Posterior vena cava (tissue), 2 donors: ENCODE data around the gene SYNGAP1. TPM values are rescaled to one million over a fixed set of nuclear protein-coding genes. Genes with fewer than 3 reads are reported as not detected.
"Not testable (repeated sequence)": the region's sequence is repeated elsewhere in the genome, so short reads cannot be mapped to it uniquely, and the experiment has no call there.

Experiments used
- DNase-seq: peaks from one replicate; pipeline ENCODE4 v3.0.0-alpha.2; 2020; ENCODE audit warnings: low spot score
- intact Hi-C, 2 donors: fragments of 100-400 bp; cut with DNase I; formaldehyde crosslinking; loops; one replicate each; pipeline versions ENCODE4 v1.14.1 to v1.14.2; 2022 to 2023
- total RNA-seq, 2 donors: library from RNA; stranded (reverse); fragmentation: NEBNext Ultra II Directional; extraction: Animal tissue kit (Norgen Biotek cat#: 25700); gene quantifications; one replicate each; pipeline ENCODE4 v1.2.1, GENCODE V29; 2021
- donor health status: DM: yes; HTN: yes; CAD: no.
- donor health status: DM: yes; HTN: yes; CAD: no.

The SYNGAP1 gene
- total RNA-seq, 2 donors from 2014 or later: 15.4 to 19.3 TPM

DNA sequence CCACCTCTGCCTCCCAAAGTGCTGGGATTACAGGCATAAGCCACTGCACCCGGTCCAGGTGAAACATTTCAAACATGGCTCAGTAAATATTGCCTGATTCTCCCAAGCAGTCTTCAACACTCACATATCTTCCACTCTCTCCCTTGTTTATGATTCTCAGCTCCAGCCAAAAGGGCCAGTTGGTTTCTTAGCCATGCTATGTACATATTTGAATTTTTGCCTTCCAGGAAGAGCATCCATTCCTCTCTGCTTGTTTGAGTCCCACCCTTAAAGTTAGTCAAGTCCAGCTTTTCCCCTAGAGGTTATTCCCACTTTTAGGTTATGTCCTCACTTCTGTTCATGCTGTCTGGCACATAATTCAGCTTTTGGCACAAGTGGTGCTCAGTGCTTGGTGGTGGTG is 22.3 kb upstream of the SYNGAP1 start:
- DNase-seq: no peak
- intact Hi-C loops: no loop called here

DNA sequence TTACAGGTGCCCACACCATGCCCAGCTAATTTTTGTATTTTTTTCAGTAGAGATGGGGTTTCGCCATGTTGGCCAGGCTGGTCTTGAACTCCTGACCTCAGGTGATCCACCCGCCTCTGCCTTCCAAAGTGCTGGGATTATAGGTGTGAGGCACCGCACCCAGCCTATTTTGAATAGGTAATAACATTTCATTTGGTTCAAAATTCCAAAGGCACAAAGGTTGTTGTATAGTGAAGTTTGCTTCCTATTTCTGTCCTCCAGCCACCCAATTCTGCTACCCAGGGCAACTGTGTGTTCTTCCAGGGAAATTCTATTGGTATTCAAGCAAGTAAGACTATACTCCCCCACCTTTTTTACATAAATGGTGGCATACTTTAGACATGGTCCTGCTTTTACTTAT is 21.3 kb upstream of the SYNGAP1 start:
- DNase-seq, intact Hi-C loops: not testable (repeated sequence)

DNA sequence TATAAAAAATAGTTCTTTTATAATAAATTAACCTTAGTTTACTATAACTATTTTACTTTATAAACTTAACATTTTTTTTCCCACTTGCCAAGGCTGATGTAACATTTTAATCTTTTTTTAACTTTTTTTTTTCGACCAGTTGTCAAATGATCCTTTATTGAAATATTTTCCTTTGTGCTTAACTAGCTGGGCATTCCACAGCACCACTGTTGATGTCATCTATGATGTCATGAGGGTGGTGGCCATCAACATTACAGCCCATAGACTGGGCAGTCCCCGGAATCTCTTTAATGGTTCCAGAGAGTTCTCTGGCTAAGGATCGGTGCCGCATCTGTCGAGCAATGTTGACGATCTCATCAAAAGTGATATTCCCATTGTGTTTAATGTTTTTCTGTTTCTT is 20.0 kb upstream of the SYNGAP1 start:
- DNase-seq, intact Hi-C loops: not testable (repeated sequence)

DNA sequence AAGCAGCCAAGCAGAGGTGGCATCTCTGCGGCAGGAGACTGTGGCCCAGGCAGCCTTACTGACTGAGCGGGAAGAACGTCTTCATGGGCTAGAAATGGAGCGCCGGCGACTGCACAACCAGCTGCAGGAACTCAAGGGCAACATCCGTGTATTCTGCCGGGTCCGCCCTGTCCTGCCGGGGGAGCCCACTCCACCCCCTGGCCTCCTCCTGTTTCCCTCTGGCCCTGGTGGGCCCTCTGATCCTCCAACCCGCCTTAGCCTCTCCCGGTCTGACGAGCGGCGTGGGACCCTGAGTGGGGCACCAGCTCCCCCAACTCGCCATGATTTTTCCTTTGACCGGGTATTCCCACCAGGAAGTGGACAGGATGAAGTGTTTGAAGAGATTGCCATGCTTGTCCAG is 15.0 kb upstream of the SYNGAP1 start:
- DNase-seq: no peak

DNA sequence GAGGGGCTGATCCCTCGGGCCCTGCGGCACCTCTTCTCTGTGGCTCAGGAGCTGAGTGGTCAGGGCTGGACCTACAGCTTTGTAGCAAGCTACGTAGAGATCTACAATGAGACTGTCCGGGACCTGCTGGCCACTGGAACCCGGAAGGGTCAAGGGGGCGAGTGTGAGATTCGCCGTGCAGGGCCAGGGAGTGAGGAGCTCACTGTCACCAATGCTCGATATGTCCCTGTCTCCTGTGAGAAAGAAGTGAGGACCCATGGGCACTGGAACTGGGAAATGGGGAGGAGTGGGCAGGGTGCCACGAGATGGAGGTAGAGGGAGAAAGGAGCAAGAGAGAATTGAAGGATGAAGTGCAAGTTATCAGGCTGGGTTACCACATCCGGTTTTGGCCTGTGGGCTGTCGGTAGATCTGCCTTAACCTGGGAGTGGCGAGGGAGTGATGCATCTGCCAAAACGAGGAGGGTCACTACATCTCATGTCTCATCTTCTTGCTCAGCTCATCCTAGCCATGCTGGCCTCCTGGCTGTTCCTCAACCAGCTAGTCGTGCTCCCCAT is 14.4 kb upstream of the SYNGAP1 start:
- DNase-seq: no peak
- intact Hi-C loops: no loop called here

More for the DNA sequence above, 15.0 kb upstream of the SYNGAP1 start:
- intact Hi-C loops: no loop called here

DNA sequence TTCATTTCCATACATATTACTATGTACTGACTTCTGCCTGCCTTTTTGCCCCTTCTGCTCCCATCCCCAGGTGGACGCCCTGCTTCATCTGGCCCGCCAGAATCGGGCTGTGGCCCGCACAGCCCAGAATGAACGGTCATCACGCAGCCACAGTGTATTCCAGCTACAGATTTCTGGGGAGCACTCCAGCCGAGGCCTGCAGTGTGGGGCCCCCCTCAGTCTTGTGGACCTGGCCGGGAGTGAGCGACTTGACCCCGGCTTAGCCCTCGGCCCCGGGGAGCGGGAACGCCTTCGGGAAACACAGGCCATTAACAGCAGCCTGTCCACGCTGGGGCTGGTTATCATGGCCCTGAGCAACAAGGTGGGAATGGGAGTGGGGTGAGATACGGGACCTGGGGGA is 13.7 kb upstream of the SYNGAP1 start:
- intact Hi-C loops: no loop called here
- DNase-seq: no peak

DNA sequence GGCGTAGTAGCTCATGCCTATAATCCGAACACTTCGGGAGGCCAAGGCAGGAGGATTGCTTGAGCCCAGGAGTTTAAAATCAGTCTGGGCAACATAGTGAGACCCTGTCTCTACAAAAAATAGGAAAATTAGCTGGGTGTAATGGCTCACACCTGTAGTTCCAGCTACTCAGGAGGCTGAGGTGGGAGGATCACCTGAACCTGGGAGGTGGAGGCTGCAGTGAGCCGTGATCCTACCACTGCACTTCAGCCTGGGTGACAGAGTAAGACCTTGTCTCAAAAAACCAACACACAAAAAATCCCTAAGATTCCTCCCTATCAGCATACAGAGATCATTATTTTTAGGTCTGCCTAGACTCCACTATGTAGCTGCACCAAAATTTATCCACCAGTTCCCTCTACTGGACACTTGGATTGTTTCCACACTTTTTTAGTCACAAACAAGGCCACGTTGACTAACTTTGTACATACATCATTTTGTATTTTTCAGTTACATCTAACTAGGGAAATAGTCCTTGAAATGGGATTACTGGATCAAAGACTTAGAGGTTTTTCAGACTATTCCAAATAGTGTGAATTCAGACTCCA is 12.6 kb upstream of the SYNGAP1 start:
- intact Hi-C loops: no loop called here

DNA sequence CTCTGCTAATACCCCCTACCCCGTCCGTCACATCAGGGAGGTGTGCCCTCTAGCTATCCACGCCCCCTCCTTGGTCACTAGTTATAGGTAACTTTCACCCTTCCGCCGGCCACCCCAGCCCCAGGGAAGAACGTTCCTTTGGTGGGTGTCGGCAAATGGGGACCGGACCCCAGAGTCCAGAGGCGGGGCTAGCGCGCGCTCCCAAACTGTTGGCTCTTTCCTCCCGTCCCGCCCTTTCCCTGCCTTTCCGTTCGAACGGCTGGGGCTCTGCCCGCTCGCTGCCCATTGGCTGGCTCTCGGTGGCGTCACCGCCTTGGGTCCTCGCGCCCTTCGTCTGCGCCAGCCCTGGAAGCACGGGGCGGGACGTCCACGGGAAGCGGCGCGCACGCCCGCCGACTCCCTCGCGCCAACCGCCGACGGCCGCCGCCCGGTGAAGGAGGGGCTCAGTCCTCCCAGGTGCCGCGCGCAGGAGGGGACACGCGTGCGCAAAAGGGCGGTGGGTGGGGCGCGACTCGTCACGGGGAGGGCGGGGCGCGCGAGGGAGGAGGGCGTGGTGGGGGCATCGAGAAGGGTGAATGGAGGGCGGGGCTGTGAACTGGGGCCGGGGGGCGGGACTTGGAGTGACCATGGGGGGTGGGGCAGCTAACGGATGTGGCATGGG is 9.7 kb upstream of the SYNGAP1 start:
- intact Hi-C loops: no loop called here

More for the DNA sequence above, 12.6 kb upstream of the SYNGAP1 start:
- no peak for DNase-seq

DNA sequence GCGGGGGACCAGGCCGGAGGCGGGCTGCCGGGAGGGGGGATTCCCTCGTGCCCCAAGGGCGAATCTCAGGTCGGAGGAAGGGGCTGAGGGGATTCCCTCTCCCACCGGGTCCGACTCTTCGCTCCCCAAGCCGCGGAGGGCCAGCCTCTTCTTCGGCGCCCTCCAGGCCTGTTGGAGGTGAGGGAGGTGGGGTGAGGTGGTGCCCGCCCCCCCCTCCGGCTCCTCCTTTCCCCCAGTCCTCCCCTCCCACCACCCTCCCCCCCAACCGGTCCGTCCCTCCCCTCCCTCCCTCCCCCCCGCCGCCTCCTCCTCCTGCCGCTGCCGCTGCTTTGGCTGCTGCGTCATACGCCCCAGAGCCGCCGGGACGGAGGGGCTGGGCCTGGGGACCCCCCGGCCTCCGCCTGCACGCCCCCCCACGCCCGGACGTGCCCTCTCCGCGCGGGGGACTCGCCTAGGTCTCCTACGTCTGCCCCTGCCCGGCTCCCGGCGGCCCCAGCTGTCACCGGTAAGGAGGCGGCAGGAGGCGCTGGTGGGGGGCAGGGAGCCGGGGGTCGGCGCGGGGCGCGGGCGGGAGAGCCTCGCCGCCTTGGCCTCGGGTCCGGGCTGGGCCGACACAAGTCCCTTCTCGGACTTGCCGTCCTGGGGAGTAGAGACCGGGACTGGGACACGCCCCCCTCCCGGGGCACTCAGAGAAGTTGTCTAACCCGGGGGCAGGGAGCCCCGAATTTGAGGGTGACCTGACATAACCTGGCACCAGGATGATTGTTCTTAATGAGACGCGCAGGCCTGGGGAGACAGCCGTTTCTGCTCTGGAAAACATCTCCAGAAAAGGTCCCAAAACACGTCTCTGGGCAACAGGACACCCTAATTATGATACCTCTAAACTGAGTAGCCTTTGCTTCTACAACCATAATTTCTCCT is 8.9 kb upstream of the SYNGAP1 start, which contains the start of gene PHF1:
TSS of gene PHF1 (plus strand) at position 304 of the 921 bp plus-strand sequence. CDS start 1,250 bp downstream, outside the sequence.
- intact Hi-C loops: no loop called here
- DNase-seq: no peak

More for the DNA sequence above, 9.7 kb upstream of the SYNGAP1 start:
- DNase-seq: peak; percentile 99

DNA sequence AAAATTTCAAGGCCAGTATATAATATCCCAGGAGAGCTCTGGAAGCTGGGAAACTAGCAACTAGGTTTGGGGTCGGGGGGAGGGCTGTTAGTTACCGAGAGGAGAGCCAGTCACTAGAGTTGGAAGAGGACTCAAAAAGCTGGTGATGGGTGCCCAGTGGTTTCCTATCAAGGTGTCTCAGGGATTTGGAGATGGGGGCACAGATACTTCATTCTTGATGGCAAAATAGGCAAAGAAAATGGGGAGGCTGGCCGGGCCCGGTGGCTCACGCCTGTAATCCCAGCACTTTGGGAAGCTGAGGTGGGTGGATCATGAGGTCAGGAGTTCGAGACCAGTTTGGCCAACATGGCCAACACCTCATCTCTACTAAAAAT is 8.2 kb upstream of the SYNGAP1 start:
- intact Hi-C loops: no loop called here
- DNase-seq: no peak

DNA sequence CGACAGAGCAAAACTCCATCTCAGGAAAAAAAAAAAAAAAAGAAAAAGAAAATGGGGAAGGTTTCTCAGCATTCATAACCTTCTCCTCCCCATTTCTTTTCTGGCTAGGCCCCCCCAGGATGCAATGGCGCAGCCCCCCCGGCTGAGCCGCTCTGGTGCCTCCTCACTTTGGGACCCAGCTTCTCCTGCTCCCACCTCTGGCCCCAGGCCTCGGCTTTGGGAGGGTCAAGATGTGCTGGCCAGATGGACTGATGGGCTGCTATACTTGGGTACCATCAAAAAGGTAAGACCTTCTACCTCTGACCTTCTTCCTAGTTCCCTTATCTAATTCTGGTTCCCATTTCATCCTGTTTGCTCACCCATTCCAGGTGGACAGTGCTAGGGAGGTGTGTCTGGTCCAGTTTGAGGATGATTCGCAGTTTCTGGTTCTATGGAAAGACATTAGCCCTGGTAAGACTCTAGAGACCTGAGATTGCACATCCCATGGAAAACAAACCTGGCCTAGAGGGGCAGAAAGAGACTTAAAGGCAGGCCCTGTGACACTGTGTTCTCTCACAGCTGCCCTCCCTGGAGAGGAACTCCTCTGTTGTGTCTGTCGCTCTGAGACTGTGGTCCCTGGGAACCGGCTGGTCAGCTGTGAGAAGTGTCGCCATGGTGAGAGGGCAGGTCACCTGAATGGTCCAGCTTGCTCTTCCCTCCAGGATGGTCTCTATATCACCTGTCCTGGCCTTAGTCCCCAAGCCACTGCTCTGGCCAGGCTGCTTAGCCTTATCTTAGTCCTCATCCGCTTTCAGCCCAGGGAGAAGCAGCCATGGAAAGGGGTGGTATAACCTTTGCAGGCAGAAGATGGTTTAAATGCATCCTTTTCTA is 7.5 kb upstream of the SYNGAP1 start:
- DNase-seq: no peak
- intact Hi-C loops: no loop called here

DNA sequence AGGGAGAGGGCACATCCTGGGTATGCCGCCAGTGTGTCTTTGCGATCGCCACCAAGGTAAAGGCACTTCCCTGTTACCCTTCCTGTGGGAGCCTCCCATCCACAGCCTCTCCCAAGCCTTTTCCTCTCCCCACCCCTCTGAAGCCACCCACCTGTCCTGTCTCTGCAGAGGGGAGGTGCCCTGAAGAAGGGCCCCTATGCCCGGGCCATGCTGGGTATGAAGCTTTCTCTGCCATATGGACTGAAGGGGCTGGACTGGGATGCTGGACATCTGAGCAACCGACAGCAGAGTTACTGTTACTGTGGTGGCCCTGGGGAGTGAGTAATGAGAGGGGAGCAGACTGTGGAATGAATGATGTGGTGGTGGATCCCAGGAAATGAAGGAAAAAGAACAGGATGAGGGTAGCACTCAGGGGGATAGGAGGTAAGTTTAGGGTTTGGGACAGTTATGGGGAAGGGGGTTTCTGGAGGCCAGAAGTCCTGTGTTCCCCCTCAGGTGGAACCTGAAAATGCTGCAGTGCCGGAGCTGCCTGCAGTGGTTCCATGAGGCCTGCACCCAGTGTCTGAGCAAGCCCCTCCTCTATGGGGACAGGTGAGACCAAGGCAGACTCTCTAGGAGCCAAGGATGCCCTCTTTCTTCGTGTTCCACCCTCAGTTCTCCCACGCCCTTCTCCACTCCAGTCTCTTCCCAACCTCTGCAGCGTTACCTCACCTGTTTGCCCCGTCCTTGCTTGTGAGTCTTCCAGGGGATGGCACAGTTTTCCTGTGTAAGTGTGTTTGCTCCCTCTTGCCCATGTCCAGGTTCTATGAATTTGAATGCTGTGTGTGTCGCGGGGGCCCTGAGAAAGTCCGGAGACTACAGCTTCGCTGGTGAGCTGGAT is 6.4 kb upstream of the SYNGAP1 start:
- no peak for DNase-seq
- intact Hi-C loops: no loop called here

DNA sequence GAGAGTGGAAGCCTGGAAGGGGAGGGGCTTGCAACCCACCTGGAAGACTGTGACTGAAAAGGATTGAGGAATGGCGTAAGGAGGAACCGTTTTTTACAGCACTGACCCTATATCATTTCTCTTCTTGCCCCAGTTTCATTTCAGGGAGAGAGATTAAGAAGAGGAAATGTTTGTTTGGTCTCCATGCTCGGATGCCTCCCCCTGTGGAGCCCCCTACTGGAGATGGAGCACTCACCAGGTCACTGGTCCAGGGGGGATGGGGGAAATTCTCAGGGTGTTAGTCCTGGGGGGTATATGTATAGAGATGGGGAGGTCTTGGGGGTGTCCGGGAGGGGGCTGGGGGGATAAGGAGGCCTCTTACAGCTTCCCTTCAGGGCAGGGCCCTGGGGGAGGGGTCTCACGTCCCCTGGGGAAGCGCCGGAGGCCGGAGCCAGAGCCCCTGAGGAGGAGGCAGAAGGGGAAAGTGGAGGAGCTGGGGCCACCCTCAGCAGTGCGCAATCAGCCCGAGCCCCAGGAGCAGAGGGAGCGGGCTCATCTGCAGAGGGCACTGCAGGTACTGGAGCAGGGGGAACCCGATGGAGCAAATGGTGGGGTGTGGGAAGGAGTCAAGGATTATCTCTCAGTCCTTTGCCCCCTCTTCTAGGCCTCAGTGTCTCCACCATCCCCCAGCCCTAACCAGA is 5.1 kb upstream of the SYNGAP1 start:
- intact Hi-C loops: no loop called here
- DNase-seq: no peak

DNA sequence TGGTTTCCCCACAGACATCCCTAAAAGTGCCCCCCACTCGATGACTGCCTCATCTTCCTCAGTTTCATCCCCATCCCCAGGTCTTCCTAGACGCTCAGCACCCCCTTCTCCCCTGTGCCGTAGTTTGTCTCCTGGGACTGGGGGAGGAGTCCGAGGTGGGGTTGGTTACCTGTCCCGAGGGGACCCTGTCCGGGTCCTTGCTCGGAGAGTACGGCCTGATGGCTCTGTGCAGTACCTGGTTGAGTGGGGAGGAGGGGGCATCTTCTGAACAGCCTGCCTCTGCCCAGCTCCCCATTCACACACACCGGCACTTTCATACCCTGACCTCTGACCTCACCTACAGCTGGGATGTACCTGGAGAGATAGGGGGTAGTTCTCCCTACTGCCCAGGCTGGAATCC is 4.0 kb upstream of the SYNGAP1 start:
- DNase-seq: no peak
- intact Hi-C loops: no loop called here

DNA sequence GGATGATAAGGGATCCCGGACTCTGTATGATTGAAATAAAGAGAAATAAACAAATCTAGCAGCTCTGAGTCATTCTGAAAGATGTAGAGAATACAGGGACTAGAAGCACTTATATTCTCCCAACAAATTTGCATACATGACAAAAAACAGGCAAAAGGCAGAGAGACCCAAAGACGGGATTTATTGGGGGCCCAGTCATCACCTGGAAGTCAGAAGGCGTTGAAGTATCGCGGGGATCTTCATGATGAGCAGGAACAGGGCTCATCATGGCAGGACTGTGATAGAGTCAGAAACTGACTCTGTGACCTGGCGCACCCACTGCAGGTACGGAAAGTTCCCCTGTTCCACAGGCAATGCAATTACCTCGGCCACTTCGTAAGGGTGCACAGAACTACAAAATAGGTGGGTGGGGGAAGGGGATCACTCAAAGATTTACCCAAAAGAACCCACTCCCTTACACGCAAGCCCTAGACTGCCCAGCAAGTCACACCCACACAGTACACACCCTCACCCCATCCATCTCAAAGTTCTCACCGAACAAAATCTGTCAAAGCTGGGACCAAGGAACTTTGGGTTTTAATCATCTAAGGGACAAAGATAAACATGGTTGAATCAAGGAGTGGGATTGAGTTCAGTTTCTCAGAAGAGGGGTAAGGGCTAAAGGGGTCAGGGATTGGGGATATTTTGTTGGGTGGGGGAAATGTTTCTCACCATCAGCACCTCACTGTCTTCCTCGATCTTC is 3.3 kb upstream of the SYNGAP1 start:
- intact Hi-C loops: no loop called here
- no peak for DNase-seq

DNA sequence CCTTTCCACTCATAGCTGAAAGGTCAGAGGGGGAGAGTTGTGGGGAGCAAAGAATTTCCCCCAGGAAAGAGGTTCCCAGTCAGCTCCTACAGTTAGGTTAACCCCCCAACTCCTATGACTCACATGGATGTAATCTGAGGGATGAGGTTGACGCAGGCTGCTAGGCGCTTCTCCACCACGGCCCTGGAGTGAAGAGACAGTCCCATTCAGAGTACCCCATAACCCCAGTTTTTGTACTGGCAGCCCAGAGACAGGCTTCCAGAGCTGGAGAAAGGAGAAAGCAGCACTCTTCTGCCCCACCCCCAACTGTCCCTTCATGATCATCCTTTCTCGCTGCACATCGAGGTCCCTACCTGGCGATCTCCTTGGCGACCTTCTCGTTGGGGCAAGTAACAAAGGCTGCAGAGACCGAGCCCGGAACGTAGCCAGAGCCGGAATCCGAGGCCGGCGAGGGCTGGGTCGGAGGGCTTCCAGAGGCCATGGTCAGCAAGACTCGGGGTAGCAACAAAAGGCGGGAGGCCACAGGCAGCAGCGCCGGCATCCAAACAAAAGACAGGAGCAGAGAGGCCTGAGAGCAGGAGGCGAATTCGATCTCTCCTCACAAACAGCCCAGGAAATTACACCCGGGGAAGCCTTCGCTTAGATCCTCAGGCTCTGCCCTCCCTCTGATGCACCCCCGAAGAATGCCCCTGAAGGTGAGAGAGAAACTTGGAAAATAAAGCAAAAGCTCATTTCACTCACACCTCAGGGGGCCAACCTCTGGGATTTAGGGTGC is 2.5 kb upstream of the SYNGAP1 start:
- intact Hi-C loops: no loop called here
- no peak for DNase-seq
